ENCODE measurements around the gene RDM1.

Gene RDM1

DNA sequence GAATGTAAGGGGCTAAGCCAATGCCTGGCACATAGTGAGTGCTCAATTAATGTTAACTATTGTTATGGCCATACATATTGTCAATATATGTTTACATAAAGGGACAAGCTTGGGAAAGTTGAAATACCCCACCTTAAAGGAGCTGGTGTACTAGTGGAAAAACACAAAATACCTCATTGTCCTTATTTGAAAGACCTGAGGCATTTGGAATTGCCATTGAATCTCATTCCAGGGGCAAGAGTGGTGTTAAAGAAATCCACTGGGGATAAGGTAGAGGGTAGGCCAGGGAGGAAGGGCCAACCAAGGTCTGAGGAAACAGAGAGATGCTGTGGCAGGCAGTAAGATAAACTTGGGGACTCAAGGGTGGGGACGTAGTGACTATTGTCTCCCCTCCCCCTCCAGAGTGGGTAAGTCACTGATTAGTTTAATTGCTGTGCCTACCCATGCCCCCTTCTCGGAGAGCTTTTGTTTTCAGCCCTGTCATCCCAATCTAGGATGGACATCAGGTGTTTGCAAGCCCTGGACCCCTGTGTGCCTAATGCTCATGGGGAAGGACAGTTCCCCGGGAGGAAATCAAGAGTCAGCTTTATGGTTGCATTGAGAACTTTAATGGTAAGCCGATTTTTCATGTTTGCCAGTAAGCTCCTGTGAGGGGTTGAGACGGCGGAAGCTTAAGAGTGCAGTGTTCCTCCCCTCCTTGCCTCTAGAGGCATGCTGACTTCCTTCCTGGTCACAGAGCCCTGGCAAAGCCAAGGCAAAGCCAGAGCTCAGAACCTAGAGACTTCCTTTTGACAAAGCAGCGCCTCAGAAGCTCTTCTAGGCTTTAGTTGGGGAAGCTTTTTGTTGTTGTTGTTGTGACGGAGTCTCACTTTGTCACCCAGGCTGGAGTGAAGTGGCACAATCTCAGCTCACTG lies 59.4 kb downstream of the RDM1 start:
- DNase-seq (ENCODE audit: low read depth in 2 of 2), result no peak

DNA sequence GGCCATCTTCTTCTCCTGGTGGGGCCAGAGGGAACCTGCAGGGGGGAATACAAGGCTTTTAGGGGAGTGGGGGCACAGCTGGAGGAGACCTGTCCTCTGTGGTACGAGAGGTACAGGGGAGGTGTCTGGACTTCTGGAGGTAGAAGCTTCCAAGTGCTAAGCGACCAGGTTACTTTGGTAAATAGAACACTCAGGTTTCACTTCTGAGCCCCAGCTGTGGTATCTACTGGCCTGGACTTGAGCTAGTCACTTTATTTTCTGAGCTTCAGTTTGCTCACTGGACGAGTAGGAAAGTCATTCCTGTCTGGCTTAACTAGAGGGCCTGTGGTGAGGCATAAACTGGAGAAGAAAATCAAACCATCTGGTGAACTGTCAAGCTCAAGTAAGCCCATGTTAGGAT lies 61.8 kb downstream of the RDM1 start, which contains the start of gene HEATR9:
Gene HEATR9 (minus strand): TSS at position 155 of the 400 bp plus-strand sequence. CDS start 149 bp downstream, at position 6.
- DNase-seq (ENCODE audit: low read depth in 2 of 2), result no peak
